CD14-positive monocyte (primary cell): ENCODE measurements around the gene PHLDB2. TPM values are rescaled to one million over a fixed set of nuclear protein-coding genes. Genes with fewer than 3 reads are reported as not detected.

Experiments
- DNase-seq, 3 donors: peaks; one replicate each; pipeline ENCODE4 v3.0.0-alpha.2; 2011 to 2022
- H2AFZ ChIP-seq: 2 replicates; pipeline ENCODE4 v1.6.0; 2012; ENCODE audit warnings: mild to moderate bottlenecking, low read depth, low read length, inconsistent platforms; ENCODE audit not compliant: insufficient read depth, poor library complexity, severe bottlenecking
- H3K27ac ChIP-seq, 2 donors: 1 replicate in 1 of 2; 2 replicates in 1 of 2; pipeline ENCODE4 v1.5.1; 2012 to 2013; ENCODE audit warnings: low read length in 2 of 2, control low read depth in 1 of 2, inconsistent platforms in 1 of 2, low read depth in 1 of 2, mild to moderate bottlenecking in 1 of 2
- H3K27me3 ChIP-seq, 2 donors: one replicate each; pipeline versions ENCODE4 v1.6.0 to v1.6.1; 2011 to 2013; ENCODE audit warnings: low read length in 2 of 2; ENCODE audit not compliant: control insufficient read depth in 2 of 2, insufficient read depth in 2 of 2
- H3K36me3 ChIP-seq, 2 donors: replicated peaks in 1 of 2; 1 replicate in 1 of 2; 2 replicates in 1 of 2; pipeline versions ENCODE4 v1.5.1 to v1.6.1; 2012 to 2013; ENCODE audit warnings: low read length in 2 of 2, control low read depth in 1 of 2, inconsistent platforms in 1 of 2, mild to moderate bottlenecking in 1 of 2; ENCODE audit not compliant: insufficient read depth in 2 of 2, control insufficient read depth in 1 of 2
- H3K4me1 ChIP-seq, 2 donors: 1 replicate in 1 of 2; 2 replicates in 1 of 2; pipeline versions ENCODE4 v1.5.1 to v1.6.1; 2012 to 2013; ENCODE audit warnings: low read length in 2 of 2, control low read depth in 1 of 2, inconsistent platforms in 1 of 2, mild to moderate bottlenecking in 1 of 2, moderate library complexity in 1 of 2; ENCODE audit not compliant: insufficient read depth in 2 of 2, control insufficient read depth in 1 of 2
- H3K4me2 ChIP-seq: replicated peaks from 2 replicates; pipeline ENCODE3; 2012; ENCODE audit warnings: low read length, moderate library complexity, mild to moderate bottlenecking; ENCODE audit not compliant: poor library complexity, severe bottlenecking; ENCODE audit errors: extremely low read depth
- H3K4me3 ChIP-seq, 3 experiments: fragments of 200-600 bp in 1 of 3; sonication (generic) in 1 of 3; replicated peaks in 1 of 3; 1 replicate in 2 of 3; 2 replicates in 1 of 3; pipeline ENCODE4 v1.5.1; 2011 to 2013; ENCODE audit warnings: low read length in 3 of 3, mild to moderate bottlenecking in 3 of 3, control low read depth in 2 of 3, low read depth in 2 of 3, inconsistent platforms in 1 of 3, moderate library complexity in 1 of 3
- H3K79me2 ChIP-seq: 2 replicates; pipeline ENCODE4 v1.6.0; 2012; ENCODE audit warnings: mild to moderate bottlenecking, control low read depth, inconsistent platforms, low read length, moderate library complexity; ENCODE audit not compliant: insufficient read depth
- H3K9ac ChIP-seq: 2 replicates; pipeline ENCODE4 v1.6.0; 2017; ENCODE audit warnings: low read length, mild to moderate bottlenecking; ENCODE audit not compliant: insufficient read depth, poor library complexity, severe bottlenecking
- H3K9me3 ChIP-seq, 2 donors: replicated peaks in 1 of 2; 1 replicate in 1 of 2; 2 replicates in 1 of 2; pipeline versions ENCODE4 v1.5.1 to v1.6.1; 2012 to 2013; ENCODE audit warnings: low read length in 2 of 2, control low read depth in 1 of 2; ENCODE audit not compliant: control insufficient read depth in 1 of 2, insufficient read depth in 1 of 2
- H4K20me1 ChIP-seq: 2 replicates; pipeline ENCODE4 v1.6.0; 2012; ENCODE audit warnings: mild to moderate bottlenecking, low read length, control low read depth, moderate library complexity; ENCODE audit not compliant: insufficient read depth
- H3K27ac Mint-ChIP-seq, 7 donors: one replicate each; pipeline ENCODE4 v1.8.0; 2020; ENCODE audit warnings: mild to moderate bottlenecking in 7 of 7, mixed read lengths in 7 of 7, moderate library complexity in 6 of 7, inconsistent platforms in 2 of 7
- H3K27me3 Mint-ChIP-seq, 3 donors: one replicate each; pipeline ENCODE4 v1.8.0; 2021 to 2022; ENCODE audit warnings: low read depth in 3 of 3, mild to moderate bottlenecking in 3 of 3, mixed read lengths in 3 of 3, moderate library complexity in 3 of 3, inconsistent platforms in 1 of 3
- H3K36me3 Mint-ChIP-seq, 2 donors: one replicate each; pipeline ENCODE4 v1.8.0; 2020; ENCODE audit warnings: mixed read lengths in 2 of 2, inconsistent platforms in 1 of 2, mild to moderate bottlenecking in 1 of 2
- H3K4me1 Mint-ChIP-seq: one replicate; pipeline ENCODE4 v1.8.0; 2020; ENCODE audit warnings: mild to moderate bottlenecking, mixed read lengths
- H3K4me3 Mint-ChIP-seq, 2 donors: one replicate each; pipeline ENCODE4 v1.8.0; 2020; ENCODE audit warnings: mild to moderate bottlenecking in 2 of 2, mixed read lengths in 2 of 2, moderate library complexity in 1 of 2
- H3K9me3 Mint-ChIP-seq, 7 donors: one replicate each; pipeline ENCODE4 v1.8.0; 2020 to 2022; ENCODE audit warnings: mixed read lengths in 7 of 7, mild to moderate bottlenecking in 6 of 7, moderate library complexity in 6 of 7, inconsistent platforms in 2 of 7
- CTCF ChIP-seq: fragments of 200-600 bp; IDR thresholded peaks from one replicate; pipeline ENCODE4 v1.8.0; 2022; ENCODE audit warnings: antibody characterized with exemption, mild to moderate bottlenecking
- WGBS: methylation state at CpG from one replicate; pipeline ENCODE4 v1.1.5; 2013; ENCODE audit warnings: missing lambda C conversion rate; ENCODE audit not compliant: insufficient coverage; 5-methylcytosine and 5-hydroxymethylcytosine counted together
- intact Hi-C, 2 donors: fragments of 100-400 bp; cut with micrococcal nuclease; formaldehyde crosslinking; loops; one replicate each; pipeline versions ENCODE4 v1.15.0 to v1.15.1; 2023
- polyA plus RNA-seq, 3 donors: library from polyadenylated mRNA; depleted of rRNA in 1 of 3; unstranded in 2 of 3; stranded (reverse) in 1 of 3; fragments of 300-500 nt in 2 of 3; fragments of >200 nt in 1 of 3; fragmentation: Illumina TruSeq in 2 of 3; gene quantifications; 1 replicate in 2 of 3; 2 replicates in 1 of 3; pipeline ENCODE4 v1.2.3, GENCODE V29; 2012 to 2021

Gene PHLDB2
- polyA plus RNA-seq, 3 donors = 0.08 TPM; not detected in 2

DNA sequence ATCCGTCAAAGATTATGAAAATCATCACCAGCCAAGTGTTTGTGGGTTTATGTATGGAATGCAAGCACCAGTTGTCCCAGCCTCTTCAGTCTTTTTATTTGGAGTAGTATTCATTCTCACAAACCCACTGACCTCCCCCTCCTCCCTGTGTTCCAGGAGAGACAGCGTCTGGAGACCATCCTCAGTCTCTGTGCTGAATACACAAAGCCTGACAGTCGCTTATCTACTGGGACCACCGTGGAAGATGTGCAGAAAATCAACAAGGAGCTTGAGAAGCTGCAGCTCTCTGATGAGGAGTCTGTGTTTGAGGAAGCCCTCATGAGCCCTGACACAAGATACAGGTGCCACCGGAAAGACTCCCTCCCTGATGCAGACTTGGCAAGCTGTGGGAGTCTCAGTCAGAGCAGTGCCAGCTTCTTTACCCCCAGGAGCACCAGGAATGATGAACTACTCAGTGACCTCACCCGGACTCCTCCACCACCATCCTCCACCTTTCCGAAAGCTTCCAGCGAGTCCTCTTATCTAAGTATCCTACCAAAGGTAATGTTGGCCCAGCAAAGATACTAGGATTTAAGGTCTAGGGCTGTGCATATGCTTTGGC, 54.2 kb downstream of the PHLDB2 start:
- Histone ChIP-seq H3K79me2 (no peaks in the 10 kb centered on the region), H4K20me1 (no peaks in the 10 kb centered on the region), H3K4me2 (no peak overlapping the region), H2AFZ (no peak overlapping the region), H3K36me3 (no peaks in the 10 kb centered on the region), H3K9me3 (no peaks in the 10 kb centered on the region), H3K27ac (no peak overlapping the region), H3K4me3 (no peak overlapping the region), H3K27me3 (no peaks in the 10 kb centered on the region), H3K9ac (no peak overlapping the region), H3K4me1 (no peaks in the 10 kb centered on the region)
- DNase-seq = no peak
- peaks cover 0 to 13% (median 3%) of the 10 kb centered on the region in 3 donors for H3K27me3 Mint-ChIP-seq
- H3K9me3 Mint-ChIP-seq = peaks cover 0 to under 1% (median 0%) of the 10 kb centered on the region in 7 donors
- WGBS = 28% methylated on average over 2 of the region's 8 CpGs
- no peak for TF ChIP-seq CTCF
- no peak overlapping the region for H3K4me3 Mint-ChIP-seq
- H3K36me3 Mint-ChIP-seq = no peaks in the 10 kb centered on the region
- intact Hi-C loops = no loop called here
- H3K4me1 Mint-ChIP-seq = no peaks in the 10 kb centered on the region
- H3K27ac Mint-ChIP-seq = no peak overlapping the region

- 49% methylated on average over 3 of the region's 3 CpGs for WGBS
- Mint-ChIP-seq H3K36me3 (no peaks in the 10 kb centered on the region), H3K4me1 (no peaks in the 10 kb centered on the region), H3K27ac (no peak overlapping the region), H3K9me3 (no peaks in the 10 kb centered on the region), H3K27me3 (peaks cover 0 to 13% (median 3%) of the 10 kb centered on the region in 3 donors), H3K4me3 (no peak overlapping the region)
- Histone ChIP-seq H3K27ac (no peak overlapping the region), H3K79me2 (no peaks in the 10 kb centered on the region), H4K20me1 (no peaks in the 10 kb centered on the region), H2AFZ (no peak overlapping the region), H3K9me3 (no peaks in the 10 kb centered on the region), H3K4me2 (no peak overlapping the region), H3K27me3 (no peaks in the 10 kb centered on the region), H3K4me3 (no peak overlapping the region), H3K9ac (no peak overlapping the region), H3K36me3 (no peaks in the 10 kb centered on the region), H3K4me1 (no peaks in the 10 kb centered on the region)
- DNase-seq = no peak
- TF ChIP-seq CTCF = no peak
- intact Hi-C loops = no loop called here
Observed at GRCh38 chr3:111915905-111916304, 56.8 kb downstream of the PHLDB2 start.
